Thyroid gland (tissue), 4 donors: ENCODE measurements around the gene TRIM4.

Experiments
- POLR2A ChIP-seq, 2 donors: fragments of 450-650 bp; IDR thresholded peaks; one replicate each; pipeline ENCODE4 v1.6.1; 2017; ENCODE audit warnings: antibody characterized with exemption in 2 of 2, mild to moderate bottlenecking in 2 of 2, moderate library complexity in 1 of 2
- TF ChIP-seq, protein P1 (sequence below), 6 experiments: fragments of 200-600 bp in 3 of 6; fragments of 450-650 bp in 3 of 6; sonication (generic) in 3 of 6; IDR thresholded peaks; one replicate each; pipeline ENCODE4 v1.5.1; 2016 to 2019; ENCODE audit warnings: antibody characterized with exemption in 6 of 6, mild to moderate bottlenecking in 2 of 6, inconsistent platforms in 1 of 6, moderate library complexity in 1 of 6

- TF ChIP-seq, protein P1, sequence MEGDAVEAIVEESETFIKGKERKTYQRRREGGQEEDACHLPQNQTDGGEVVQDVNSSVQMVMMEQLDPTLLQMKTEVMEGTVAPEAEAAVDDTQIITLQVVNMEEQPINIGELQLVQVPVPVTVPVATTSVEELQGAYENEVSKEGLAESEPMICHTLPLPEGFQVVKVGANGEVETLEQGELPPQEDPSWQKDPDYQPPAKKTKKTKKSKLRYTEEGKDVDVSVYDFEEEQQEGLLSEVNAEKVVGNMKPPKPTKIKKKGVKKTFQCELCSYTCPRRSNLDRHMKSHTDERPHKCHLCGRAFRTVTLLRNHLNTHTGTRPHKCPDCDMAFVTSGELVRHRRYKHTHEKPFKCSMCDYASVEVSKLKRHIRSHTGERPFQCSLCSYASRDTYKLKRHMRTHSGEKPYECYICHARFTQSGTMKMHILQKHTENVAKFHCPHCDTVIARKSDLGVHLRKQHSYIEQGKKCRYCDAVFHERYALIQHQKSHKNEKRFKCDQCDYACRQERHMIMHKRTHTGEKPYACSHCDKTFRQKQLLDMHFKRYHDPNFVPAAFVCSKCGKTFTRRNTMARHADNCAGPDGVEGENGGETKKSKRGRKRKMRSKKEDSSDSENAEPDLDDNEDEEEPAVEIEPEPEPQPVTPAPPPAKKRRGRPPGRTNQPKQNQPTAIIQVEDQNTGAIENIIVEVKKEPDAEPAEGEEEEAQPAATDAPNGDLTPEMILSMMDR (IDR thresholded peaks at IDR 0.05), result no peak
- no peak for TF ChIP-seq POLR2A (IDR thresholded peaks at IDR 0.05)
Observed at GRCh38 chr7:99843808-99844207, 75.5 kb downstream of the TRIM4 start.
